Activated T-cell treated with anti-CD3 and anti-CD28 coated beads, Interleukin-2, amount 50 U/mL, for 48 hours (primary cell): ENCODE results near the gene NMNAT3.

ENCODE experiments used
- DNase-seq, 2 experiments: peaks; one replicate each; pipeline ENCODE4 v3.0.0-alpha.2; 2020

NMNAT3 gene

DNA sequence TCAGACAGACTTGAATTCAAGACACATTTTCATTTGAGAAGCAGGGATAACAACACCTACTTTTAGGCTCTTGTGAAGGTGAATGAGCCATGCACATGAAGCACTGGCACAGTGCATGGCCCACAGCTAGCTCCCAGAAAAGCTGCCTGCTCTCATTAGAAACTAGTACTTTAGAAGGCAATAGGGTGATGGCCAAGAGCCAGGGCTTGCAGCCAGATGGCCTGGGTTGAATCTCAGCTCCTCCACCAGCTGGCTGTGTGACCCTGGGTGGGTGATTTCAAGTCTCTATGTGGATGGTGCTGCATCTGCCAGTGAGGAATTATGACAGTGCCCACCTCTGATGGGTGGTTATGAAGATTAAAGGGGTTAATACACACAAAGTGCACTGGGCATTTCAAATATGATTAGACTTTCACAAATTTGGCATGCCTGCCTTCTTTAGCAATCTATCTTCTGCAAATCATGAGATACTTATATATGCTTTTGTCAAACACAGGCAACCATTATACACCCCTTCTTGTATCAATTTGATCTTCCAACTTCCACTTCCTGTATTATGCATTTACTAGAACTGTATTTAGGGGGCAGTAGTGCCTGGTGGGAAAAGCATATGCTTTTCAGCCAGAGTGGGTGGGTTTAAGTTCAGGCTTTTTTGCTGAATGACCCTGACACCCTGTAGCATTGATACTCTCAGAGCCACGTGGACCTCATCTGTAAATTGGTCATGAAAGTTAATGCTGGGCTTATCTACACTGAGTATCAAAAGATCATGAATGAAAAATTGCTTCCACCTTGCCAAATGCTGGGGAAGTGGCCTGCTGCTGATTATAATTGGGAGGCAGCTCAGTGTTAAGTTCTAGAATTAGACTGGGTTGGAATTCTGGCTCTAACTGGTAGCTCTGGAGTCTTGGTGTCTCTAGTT is 103.5 kb downstream of the NMNAT3 start:
- no peak for DNase-seq

DNA sequence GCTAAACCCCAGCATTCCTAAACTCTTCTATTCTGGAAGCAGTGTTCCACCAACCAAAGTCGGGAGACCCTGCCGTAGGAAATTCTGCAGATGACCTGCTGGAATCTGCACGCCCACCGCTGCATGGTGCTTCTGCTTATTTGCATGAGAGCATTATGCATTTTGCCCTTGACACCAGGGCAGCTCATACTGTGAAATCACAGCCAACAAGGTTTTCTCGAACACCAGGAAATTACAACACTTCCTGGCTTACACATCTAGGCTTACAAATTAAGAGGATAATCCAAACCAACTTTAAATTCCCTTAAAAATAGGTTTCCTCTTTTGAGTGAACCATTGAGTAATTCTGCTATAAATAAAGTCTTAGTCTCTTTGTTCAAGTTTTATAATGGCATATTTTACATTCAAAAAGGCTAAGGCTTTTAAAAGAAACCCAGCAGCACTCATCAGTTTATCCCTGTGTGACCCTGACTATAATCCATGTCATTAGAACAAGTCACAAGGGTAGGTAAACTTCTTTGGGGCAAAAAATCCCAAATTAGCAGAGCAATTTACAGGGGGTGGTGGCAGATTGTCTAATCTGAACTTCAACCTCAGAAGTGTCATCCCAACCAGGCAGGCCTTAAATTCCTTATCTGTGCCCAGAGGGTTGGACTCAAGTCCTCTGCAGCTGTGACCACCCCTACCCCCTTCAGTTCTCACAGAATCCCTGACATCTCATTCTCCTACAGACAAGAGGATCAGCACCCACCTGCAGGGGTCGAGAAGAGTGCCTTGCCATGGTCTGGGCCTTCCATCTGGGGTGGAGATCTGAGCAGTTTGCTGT is 104.7 kb downstream of the NMNAT3 start:
- DNase-seq: no peak

DNA sequence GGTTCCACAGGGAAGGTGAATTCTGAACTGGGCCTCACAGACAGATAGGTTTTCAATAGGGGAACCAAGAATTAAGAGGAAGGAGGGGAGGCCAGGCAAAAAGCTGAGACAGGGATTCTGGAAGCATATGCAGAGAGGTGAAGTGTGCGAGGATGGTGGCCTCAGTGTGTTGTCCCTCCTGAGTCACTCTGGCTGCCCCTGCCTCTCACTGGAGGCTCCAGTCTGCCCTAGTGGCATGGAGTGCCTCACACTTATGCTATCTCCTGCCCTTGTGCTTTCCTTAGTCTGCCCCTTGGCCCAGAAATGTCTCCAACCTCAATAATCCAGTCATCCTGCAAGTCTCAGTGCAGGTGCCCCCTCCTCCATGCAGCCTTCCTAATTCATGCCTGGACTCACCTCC is 106.1 kb downstream of the NMNAT3 start:
- no peak for DNase-seq

DNA sequence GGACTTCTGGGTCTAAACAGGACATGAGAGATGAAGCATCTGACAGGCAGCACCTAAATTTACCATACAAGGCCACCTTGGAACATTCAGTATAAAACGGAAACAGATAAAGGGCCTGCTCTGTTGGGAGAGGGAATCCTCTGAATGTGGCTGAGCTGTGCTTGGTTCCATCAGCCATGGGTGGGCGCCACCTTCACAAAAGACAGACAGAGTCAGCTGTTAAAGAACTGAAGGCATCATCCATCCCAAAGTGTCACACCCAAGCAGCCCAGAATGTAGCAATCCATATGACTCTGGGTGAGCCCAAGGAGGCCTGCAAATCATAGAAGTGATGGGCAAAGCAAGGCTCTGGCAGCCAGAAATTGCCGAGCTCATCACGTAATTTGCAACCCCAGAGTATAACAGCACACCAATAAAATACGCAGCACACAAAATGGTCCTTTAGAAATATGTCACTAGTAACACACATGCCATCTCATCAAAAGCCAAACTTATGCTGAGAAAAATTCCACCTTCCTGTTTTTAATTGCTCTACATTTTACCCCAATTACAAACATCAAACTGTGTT is 113.4 kb downstream of the NMNAT3 start:
- DNase-seq: no peak

DNA sequence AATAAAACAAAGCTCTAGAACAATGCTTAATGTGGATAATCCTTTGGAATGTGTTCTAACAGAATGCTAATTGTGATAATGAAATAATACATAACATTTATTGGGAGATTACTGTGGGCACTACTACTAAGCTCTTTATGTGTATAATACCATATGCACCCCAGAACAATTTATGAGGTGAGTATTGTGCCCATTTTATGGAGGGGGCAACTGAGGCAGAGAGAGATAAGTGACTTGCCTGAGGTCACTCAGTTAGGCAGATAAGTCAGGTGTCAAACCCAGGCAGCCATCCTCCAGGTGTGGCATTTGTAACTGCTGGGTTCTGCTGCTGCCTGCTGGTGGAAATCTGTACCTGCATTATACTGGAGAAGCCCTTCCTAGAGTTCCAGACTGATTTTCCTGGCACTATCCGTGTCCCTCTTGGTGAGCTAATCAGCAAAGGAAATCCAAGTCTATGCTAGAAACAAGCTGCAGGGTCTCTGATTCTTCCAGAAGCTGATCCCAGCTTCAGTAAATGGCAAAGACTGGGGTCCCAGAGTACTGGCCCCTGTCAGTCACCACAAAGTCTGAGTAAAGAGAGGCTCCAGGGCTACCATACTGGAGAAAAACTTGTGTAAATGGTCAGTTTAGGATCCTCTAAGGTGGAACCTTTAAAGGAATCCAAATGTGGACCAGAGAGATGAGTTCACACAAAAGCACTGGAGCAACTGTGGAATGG is 115.7 kb downstream of the NMNAT3 start:
- no peak for DNase-seq

DNA sequence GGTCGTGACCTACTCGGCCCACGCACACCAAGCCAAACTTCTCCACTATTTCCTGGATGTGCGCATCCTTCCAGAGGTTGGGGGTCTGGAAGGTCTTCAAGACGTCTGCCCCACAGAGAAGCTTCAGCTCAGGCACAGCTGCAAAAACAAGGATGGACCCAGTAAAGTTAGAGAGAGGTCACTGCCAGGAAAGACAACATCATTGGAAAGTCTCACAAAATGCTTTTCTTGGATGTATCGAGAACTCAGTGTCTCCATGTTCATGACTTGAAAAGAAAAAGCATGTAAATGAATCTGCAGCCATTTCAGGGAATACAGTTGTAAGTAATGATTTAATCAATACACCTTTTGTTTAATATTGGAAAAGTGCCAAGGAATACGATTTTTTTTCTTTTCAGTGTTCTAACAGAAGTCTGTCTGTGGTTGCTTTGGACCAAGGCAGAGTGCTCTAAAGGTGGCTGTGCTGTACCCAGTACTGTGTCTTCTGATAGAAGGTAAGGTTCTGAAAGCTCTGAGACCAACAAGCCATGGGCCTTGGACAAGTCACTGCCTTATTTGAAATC is 116.4 kb downstream of the NMNAT3 start:
- no peak for DNase-seq

DNA sequence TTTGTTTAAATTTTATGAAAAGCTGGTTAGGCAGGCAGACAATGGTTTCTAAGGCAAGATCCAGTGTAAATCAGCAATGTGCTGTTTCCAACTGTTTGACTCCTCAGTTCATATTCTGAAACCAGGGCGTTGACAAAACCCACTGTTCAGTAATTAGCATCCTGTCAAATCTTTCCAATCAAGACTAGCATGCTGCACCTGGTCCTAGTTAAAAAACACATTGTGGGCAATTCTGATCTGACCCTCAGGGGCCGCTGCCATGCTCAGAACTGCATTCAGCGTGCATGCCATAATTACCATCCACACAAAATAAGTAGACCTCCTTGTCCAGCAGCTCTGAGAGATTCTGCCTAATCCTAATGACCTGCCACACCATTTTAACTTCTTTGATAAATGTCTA is 117.4 kb downstream of the NMNAT3 start:
- no peak for DNase-seq

DNA sequence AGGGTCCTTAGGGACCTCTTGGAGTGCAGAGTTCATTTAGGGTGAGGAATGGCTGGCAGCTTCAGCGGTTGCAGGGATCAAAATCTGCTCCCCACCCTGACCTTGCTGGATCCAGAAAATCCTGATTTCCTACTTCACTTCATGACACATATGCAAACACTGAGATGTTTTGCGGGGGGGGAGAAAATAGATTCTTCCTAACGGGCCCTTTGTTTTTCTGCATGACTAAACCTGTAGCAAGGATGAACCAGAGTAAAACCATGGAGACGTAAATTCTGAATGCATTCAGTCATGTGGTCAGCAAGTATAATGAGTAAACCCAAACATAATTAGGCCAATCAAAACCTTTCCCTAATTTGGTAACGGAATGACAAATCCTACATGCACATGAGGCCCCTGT is 118.2 kb downstream of the NMNAT3 start:
- DNase-seq: no peak

DNA sequence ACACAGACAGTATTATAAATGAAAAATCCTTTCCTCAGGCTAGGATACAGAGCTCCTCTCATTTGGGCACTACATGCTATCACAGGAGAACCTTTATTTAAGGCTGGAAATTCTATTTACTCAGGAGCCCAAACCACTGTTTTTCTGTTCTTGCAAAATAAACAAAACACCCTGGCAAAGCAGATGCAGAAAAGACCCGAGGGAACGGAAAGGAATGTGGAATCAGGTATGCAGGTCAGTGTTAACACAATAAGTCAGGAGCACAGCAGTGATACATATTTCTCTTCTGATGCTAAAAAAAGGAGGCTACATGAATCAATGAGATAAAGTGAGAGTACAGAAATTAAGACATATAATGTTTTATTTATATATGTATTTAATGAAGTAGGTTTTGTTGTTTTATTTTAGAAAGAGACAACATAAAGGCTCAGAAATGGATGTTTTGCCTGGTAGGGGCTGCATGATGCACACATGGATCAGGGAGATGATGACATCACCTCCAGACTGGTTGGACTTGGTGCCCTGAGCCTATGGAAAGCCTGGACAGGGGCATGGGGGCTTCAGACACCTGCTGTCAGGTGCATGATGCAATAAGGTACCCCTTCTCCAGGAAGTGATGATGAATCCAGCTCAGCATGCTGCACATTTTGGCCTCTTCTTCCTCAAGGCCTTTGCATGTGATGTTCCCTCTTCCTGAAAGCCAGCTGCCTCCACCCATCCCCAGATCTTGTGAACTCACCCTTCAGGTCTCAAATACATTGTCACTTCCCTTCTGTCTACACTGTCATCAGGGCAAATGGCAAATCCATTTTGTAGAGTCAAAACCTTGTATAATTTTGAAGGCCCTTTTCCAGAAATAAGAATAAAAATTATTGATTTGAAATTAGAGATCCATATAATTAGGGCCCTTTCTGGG is 119.2 kb downstream of the NMNAT3 start:
- DNase-seq: no peak

DNA sequence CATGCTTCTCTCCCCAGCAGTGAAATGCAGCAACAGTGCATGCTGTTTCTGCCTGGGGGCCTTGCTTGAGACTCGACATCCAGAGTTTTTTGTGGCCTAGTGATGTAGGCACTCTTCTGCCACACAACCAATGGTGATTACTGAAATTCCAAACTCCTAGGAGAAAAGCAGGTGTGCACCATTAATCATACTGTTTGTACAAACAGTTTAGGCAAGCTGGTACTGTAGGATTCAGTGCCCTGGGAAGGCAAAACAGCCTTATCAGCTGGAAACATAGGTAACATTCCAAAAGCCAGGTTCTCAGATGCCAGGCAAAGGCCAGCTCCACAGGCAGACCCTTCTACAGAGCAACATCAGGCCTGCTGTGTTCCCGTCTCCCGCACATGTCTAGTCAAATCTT is 120.7 kb downstream of the NMNAT3 start:
- no peak for DNase-seq

DNA sequence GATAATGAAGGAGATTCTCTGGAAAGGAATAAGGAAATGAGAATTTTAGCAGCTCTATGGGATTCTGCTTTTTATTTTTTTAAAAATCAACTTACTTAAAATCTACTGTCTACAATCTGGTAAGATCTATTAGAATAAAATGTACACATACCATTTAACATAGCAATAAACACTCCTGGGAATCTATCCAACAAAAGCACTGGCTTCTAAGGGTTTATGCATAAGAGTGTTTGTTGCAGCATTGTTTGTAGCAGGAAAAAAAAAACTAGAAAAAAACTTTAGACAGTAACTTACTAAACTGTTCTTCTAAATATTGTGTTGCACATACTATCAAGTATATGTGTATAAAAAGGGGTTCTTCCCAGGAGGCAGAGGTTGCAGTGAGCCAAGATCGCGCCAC is 122.5 kb downstream of the NMNAT3 start:
- DNase-seq: no peak

DNA sequence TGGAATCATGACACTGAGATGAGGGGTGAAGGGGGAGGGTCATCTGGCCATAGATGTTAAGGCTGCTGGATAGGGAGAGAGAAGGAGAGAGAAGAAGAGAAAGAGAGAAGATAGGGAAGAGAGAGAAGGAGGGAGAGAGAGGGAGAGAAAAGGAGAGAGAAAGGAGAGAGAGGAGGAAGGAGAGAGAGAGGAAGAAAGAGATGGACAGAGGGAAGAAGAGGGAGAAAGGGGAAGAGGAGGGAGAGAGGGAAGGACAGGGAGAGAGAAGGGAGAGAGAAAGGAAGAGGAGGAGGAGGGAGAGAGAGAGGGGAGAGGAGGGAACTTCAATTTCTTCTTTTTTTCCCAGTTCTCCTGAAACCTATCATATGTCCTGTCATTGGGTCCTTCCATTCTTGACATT is 123.1 kb downstream of the NMNAT3 start:
- no peak for DNase-seq

DNA sequence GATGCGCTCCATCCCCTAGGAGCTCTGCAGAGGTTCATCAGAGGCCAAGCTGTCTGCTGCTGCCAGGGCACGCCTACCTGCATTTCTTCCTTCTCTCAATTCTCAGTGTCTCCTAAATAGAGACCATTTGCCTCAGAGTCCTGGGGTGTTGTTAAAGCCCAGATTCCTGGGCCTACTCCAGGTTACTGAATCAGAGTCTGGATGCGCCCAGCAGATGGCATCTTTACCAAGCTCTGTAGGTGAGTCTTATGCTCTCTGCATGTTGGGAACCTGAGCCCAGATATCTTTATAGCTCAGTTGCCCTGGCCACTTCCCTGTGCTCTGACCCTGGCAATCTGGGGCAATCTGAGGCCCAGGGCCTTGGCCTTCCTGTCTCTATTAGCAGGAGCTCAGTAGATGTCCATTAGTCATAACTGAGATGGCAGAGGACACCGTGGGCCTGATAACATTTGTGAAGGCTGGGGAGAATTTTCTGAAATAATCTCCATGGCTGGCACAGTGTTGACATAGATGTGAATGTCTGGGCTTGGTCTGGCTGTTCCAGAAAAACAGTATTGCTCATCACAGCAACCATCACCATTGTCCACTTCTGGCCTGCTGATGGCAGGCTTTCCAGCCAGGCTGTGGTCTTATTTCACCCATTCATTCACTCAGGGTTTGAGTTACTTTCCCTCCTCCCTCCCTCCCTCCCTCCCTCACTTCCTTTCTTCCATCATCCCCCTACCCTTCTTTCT is 125.0 kb downstream of the NMNAT3 start:
- DNase-seq: no peak

DNA sequence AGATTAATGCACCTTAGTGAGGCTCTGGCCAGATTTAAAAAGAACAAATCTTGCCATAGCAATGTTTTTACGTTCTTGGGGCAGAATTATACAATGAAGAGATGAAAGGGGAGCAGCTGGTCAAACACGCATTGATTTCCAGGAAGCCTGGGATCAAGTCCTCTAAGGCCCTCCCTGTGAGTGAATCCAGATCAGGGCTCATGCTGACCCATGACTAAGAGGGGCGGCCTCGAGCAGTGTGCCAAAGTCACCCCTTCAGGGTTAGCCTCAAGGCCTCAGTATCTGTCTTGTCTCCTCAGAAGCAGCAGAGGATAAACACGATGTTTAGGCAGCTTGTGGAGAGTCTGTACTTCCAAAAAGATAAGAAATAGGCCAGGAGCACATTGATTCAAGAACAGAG is 129.0 kb downstream of the NMNAT3 start:
- no peak for DNase-seq

DNA sequence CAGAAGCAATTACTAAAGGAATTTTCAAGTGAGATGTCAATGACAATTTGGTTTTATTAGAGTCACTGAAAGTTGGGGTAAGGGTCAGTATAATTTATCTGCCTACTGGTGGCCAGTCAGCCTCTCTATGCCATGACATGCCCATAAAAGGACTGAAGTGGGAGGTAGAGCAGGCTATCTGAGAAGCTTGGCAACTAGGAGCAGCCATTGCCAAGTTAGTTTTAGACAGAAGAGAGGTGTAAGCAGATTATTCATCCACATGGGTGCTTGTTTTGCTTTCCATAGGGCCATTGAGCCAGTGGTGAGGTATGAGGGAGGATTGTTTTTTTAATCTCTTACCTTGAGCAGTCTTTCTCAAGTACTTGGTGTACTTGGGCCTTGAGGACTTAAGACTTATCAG is 130.1 kb downstream of the NMNAT3 start:
- no peak for DNase-seq

DNA sequence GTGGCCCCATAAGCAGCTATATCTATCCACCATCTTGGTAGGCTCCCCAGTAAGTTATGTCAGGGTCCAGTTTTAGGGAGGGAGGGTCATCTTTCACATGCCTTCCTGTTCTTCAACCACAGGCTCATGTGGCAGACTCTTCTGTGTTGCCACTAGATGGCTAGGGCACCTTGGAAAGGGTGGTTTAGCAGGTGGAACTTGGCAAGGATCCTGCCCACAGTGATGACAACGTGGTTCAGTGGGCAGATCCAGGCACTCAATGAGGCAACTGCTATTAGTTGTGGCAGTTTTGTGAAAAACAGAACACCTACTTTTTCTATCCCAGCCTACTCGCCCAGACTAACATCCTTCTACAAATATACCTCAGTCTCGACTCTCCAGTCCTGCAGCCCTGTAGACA is 131.0 kb downstream of the NMNAT3 start:
- no peak for DNase-seq

DNA sequence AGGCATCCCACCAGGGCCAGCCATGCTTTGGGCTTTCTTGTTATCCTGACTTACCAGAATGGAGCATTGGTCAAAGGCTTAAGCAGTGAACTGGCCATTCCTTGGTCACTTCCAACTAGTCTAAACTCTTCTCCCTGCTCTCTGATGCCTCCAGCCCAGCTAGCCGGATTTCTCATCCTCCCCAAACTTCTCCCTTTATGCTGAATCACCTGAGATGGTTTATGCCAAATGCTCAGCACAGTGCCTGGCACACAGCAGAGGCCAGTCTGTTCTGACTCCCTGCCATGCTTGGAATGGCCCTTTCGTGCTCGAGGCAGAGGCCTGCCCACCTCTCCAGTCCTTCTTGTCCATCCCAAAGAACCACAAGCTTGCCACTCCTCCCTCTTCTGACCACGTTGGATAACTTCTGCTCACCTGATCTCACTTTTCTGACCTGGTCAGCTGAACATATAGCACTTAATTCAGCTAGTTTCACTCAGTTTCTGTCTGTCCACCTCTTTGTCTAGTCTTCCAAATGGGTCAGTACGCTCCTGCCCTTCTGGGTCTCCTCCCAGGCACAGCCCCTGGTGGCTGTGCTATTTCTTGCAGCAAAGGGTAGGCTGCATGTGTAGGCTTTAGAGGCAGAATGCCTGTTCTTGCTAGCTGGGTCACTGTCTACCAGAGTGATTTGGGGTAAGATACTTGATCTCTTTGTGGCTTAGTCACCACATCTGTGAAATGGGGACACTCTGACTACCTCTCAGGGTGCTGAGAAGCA is 136.1 kb downstream of the NMNAT3 start:
- no peak for DNase-seq

DNA sequence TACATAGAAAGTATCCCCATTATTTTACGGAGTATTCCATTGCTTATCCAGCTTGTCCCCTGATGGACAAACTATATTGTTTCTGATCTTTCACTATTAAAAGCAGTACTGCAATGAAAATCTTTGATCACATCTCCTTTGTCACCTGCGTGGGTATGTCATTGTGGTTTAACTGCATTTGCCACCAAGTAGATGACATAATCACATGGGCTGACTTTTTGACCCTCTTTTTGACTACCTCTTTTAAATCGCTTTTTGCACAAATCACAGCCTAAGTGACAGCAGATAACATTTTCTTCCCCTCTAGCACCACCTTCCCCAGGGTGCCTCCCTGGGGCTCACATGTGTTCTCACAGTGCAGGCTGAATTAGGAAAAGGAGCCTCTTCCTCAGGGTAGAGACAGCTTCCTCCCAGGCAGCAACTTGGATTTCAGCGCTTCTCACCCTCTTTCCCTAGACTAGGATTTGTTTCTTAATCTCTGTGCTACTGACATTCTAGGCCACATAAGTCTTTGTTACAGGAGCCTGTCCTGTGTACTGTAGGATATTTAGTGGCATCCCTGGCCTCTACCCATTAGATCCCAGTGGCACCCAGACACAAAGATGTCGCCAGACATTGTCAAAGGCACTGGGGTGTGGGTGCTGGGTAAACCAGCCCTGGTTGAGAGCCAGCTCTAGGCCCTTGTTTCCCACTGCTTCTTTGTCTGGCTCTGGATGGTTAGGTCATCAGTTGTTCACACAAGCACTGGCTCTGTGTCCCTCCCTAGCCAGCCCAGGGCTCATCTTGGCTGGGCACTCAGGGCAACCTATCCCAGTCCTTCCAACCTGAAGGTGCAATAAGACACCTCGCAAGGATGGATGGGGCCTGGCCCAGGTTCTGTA is 136.9 kb downstream of the NMNAT3 start:
- no peak for DNase-seq

DNA sequence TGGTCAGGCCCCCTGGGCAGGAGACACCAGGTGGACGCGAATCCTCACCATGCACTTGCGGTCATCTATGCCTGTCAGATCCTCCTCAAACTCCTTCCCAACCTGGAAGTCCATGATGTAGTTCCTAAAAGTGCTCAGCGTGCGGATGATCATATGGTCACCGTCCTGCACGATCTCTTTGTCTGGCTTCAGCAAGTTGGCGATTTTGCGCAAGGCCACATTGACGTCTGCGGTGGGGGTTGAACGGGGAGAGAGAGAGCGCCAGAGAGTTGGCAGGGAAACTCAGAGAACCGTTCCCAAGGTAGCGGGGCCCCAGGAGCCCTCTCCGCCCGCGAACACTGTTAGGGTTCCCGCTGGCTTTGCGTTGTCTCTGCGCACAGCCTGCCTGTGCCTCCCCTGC is 139.0 kb downstream of the NMNAT3 start:
- DNase-seq: no peak
